Stromal cell of bone marrow (primary cell): ENCODE measurements around the gene PUM2.

Experiments
- DNase-seq: peaks from one replicate; pipeline ENCODE4 v3.0.0-alpha.2; 2012; ENCODE audit warnings: low read depth

PUM2 gene

DNA sequence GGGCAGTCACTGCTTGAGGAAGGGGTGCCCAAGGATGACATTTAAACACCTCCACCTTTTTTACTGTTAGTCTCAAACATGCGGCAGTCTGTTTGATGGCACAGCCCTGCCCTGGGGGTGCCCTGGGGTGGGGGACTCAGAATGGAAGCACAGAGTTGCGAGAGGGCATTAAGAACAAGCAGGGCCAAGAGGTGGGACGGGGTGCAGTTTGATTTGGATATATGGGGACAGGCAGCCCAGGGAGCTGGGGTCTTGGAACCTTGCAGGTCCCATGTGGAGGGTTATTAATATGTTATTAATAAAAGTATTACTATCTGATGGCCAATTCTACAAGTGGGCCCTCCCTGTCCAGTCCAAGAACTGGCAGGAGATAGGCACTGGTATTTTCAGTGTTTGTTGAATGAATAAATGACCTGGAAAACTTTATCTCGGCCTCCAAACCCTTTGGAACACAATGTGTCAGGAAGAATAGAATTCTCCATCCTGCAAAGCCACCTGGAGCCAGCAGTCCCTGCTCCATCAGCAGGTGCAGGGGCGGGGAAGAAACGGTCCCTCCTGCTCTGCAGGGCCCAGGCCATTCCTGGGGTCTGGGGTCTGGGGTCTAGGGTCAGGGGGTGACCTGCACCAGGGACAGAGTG is 150.9 kb downstream of the PUM2 start:
- DNase-seq = no peak

DNA sequence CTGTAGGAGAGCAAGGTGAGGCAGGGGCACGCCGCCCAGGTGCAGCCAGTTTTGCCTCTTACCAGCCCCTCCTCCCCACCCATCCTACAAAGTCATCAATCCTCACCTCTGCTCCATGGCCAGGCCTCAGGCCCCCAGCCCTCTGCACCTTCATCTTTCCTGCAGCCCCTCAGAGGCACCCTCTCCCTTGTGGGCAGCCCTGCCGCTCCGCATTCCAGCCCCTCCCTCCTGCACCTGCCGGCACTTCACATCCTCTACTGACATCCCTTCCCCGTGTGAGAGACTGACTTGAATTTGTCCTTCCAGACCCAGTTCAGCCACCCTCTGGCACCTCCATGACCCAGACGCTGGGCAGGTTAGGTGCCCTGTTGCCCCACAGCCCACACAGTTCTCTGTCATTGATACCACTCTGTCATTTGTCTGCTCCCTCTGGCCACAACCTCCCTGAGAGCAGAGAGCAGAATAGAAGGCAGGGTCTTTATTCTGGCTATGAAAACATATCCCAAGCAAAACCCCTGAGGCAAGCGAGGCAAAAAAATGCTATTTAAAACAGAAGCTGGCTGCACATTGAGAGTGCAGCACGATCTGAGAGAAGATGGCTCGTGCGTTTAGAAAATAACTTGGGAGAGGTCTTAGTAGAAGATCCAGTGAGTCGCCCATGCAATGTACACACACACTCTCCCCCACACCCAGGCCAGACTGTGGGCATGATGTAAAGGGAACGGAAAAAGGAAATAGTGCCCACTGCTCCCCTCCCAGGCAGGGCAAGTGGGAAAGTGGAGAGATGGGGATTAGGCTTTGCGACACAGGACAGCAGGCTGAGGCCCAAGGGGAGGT is 151.6 kb downstream of the PUM2 start:
- no peak for DNase-seq
